Ramos (cell line): ENCODE results near the gene CYP4A11.
"Not testable (repeated sequence)": the region's sequence is repeated elsewhere in the genome, so short reads cannot be mapped to it uniquely, and the experiment has no call there.

Experiments
- in situ Hi-C: fragments of 300-500 bp; cut with MboI; formaldehyde crosslinking; loops from one replicate; pipeline ENCODE4 v1.14.3; 2022; ENCODE audit warnings: low sequenced_read_pairs; ENCODE audit not compliant: unreplicated experiment

The CYP4A11 gene, protein sequence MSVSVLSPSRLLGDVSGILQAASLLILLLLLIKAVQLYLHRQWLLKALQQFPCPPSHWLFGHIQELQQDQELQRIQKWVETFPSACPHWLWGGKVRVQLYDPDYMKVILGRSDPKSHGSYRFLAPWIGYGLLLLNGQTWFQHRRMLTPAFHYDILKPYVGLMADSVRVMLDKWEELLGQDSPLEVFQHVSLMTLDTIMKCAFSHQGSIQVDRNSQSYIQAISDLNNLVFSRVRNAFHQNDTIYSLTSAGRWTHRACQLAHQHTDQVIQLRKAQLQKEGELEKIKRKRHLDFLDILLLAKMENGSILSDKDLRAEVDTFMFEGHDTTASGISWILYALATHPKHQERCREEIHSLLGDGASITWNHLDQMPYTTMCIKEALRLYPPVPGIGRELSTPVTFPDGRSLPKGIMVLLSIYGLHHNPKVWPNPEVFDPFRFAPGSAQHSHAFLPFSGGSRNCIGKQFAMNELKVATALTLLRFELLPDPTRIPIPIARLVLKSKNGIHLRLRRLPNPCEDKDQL

DNA sequence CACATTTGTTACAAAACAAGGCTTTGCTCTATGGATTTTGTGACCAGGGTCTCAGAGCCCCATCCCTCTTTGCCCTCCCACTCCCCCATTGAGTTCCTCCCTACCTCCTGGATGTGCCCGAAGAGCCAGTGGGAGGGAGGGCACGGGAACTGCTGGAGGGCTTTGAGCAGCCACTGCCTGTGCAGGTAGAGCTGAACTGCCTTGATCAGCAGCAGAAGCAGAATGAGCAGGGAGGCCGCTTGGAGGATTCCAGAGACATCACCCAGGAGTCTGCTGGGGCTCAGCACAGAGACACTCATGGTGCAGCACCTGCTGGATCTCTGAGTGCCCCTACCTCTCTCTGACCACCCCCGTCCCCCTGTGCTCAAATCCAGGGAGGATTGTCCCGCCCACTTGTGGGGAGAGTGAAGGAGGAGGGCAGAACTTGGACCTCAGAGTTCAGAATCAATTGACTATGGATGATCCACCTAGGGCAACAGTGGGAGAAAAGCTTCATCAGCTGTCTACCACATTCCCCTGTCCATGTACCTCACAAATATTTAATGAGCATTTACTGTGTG, at the start of gene CYP4A11:
Gene CYP4A11 (minus strand): TSS at position 342 of the 560 bp plus-strand sequence. CDS start 43 bp downstream, at position 299.
- in situ Hi-C loops: no loop called here

DNA sequence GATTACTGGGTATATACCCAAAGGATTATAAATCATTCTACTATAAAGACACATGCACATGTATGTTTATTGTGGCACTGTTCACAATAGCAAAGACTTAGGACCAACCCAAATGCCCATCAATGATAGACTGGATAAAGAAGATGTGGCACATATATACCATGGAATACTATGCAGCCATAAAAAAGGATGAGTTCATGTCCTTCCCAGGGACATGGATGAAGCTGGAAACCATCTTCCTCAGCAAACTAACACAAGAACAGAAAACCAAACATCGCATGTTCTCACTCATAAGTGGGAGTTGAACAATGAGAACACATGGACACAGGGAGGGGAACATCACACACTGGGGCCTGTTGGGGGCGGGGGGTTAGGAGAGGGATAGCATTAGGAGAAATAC, 49.3 kb upstream of the CYP4A11 start:
- in situ Hi-C loops: not testable (repeated sequence)

DNA sequence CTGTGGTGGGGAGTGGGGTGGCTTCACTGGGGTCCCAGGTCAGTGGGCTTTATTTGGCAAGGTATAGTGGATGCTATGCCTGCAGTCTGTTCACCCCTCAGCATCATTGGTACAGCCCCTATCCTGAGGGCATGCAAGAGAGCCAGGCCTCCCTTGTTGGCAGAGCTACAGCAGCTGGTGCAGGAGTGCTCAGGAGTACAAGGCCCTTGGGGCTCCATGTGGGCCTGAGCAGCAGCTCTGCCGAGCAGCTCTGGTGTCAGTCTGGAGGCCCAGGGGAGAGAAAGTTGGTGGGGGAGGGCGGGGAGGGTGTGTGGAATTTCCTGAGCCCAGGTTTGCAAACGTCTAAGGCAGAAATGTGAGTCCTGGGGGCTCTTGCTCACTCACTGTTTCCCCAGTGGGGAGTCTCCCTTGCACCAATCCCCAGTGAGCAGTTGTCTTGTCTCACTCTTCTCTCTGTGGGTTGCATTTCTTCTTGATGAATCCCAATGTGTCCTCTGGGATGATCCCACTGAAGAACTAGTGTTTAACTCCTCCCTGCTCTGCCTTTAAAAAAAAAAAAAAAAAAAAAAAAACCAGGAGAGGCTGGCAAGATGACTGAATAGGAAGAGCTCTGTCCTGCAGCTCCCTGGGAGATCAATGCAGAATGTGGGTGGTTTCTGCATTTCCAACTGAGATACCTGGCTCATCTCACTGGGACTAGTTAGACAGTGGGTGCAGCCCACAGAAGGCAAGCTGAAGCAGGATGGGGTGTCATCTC, 42.7 kb upstream of the CYP4A11 start:
- in situ Hi-C loops: no loop called here

DNA sequence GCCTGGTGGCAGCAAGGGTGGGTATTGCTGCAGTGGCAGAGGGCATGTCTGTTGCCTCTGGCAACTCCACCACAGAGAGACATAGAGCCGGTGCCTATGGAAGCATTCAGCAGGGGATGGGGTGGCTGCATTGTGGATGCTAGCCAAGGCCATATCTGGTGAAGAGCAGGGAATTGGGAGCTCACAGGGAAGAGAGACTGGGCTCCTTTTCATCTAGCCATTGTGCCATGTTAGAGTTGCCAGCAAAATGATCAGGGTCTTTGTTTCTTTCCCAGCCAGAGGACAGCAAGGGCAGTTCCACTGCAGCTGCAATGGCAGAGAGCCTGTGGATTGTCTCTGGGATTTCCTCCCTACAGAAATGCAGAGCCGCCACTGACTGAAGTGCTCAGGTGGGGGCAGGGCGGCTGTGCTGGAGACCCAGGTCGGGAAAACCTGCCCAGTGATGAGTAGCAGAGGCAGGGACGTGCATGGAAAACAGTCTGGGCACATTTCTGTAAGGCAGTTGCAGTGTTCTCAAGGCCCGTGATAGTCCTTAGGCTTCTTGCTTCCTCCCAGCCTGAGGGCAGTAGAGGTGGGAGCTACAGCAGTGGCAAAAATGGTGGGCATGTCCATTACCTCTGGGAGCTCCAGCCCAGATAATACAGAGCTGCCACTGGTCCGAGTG, 42.0 kb upstream of the CYP4A11 start:
- in situ Hi-C loops: no loop called here

DNA sequence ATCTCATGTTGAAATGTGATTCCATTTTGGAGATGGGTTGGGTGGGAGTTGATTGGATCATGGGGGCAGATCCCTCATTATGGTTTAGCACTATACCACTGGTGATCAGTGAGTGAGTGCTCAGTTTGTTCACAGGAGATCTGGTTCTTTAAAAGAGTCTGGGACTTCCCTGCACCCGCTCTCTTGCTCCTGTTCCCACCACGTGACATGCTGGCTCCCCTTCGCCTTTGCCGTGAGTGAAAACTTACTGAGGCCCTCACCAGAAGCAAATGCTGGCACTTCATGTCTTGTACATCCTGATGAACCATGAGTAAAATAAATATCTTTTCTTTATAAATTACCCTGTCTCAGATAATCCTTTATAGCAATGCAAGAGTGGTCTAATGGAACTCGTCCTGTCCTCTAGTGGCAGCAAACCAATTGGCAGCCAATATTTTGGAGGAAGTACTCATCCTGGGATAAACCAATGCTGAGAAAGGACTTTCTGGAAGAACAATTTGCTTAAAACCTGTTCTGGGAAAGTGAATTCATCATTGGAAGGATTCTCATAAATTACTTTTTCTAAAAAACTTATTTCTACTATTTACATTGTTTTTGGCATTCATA, 27.8 kb upstream of the CYP4A11 start:
- in situ Hi-C loops: no loop called here

DNA sequence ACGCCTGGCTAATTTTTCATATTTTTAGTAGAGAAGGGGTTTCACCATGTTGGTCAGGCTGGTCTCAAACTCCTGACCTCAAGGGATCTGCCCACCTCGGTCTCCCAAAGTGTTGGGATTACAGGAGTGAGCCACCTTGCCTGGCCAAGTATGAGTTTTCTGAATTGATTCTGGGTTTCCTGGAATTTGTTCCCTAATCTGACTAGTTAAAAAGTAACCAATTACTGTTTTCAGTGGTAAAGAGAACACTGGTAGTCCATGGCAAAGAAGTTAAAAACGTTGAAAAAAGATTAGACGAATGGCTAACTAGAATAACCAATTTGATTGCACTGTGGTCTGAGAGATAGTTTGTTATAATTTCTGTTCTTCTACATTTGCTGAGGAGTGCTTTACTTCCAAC, 21.0 kb upstream of the CYP4A11 start:
- in situ Hi-C loops: not testable (repeated sequence)

DNA sequence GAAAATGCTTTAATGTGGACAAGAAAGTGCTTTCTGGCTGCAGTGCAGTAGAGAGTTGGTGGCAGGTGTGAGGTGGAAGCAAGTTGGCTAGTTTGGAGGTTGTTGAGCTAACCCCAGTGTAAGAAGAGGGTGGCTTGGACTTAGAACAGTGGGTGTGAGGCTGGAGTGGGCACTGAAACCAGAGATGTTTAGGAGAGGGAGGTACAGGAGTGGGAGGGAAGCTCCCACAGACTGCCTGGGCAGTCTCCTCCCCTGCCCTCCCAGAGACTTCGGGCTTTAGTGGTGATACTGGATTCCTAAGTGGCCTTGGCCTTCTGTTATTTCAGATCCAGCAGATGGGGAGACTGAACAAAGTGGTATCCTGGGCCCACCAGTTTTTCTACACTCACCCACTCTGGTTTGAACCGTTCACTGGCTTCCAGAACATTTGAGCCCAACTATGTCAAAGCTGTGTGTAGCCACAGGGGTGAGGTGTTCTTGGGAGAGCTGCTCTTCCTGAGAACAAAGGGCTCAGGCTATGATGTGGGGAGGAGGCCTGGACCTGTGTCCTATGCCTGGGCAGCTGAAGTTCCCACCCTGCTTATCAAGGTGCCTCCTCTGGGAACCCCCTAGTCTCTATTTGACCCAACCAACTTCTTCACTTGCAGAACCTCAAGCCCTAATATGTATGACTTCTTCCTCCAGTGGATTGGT, 19.9 kb upstream of the CYP4A11 start:
- in situ Hi-C loops: no loop called here

DNA sequence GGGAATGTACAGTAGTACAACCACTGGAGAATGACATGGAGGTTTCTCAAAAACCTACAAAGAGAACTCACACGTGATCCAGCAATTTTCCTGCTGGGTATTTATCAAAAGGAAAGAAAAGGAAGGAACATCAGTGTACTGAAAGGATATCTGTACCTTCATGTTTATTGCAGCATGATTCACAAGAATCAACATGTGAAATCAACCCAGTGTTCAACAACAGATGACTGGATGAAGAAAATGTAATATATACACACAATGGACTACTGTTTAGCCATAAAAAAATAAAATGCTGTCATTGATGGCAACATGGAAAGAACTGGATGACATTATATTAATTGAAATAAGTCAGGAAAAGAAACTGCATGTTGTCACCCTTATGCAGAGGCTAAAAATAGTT, 19.0 kb upstream of the CYP4A11 start:
- in situ Hi-C loops: no loop called here

DNA sequence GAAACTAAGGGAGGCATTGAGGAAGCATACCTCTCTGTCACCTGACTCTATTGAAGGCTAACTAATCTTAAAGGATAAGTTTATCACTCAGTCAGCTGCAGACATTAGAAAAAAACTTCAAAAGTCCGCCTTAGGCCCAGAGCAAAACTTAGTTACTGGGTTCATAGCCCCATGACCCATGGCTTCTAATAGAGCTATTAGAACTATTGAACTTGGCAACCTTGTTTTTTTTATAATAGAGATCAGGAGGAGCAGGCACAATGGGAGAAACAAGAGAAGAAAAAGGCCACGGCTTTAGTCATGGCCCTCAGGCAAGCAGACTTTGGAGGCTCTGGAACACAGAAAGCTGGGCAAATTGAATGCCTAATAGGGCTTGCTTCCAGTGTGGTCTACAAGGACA, 13.8 kb upstream of the CYP4A11 start:
- in situ Hi-C loops: not testable (repeated sequence)

DNA sequence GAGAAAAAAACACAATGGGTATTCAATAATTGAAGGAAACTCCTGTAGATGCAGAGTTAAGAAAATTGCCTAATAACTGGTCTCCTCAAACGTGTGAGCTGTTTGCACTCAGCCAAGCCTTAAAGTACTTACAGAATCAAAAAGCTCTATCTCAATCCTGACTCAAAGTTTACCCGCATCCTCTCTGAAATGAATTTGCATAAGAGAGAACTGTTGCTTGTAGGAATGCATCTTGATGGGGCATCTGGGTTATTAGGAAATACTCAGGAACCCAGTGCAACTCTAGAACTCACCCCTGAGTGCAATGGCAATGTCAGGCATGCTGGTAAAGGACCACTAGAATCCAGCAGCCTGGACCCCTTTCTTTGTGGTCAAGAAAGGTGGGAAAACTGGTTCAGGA, 12.6 kb upstream of the CYP4A11 start:
- in situ Hi-C loops: not testable (repeated sequence)

DNA sequence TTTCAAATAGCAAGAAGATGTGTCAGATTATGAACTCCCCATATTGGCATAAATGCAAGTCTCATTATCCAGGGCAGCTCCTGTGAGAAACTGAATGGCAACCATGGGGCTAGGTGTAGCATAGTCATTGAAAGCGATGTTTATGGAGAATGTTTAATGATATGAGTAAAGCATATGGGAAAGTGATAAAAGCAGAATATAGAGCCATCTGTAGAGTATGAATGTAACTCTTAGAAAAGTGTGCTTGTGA, 8.1 kb upstream of the CYP4A11 start:
- in situ Hi-C loops: not testable (repeated sequence)

DNA sequence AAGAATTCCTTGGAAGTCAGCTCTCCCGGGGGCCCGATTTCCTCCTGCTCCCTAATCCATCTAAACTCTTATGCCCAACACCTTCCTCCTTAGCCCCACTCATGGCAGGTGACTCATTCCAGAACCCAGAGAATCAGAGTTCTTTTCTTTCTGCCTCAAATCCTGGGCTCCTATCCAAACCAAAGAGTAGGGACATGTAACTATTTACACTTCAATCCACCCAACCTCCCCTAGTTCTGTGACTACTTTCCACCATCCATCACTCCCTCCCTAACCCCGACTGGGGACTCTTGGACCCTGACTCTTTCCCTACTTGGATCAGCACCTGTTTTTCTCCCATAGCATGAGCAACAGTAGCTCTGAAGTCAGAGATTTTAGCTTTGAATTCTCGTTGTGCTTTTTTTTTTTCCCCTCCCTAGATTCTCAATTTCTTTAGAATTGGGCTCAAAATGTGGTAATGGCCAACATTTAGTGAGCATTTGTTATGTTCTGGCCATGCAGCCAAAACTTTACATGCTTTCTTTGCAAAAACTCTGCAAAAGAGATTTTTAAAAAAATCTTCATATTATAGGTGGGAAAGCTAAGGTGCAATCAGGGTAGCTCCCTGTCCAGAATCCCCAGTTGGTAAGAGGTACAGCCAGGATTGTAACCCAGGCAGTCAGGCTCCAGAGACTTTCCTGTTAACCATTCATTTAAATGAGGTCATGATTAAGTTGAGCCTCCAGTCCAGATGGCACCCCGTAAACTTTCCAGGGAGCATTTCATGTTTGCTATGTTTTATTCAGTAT, 7.5 kb upstream of the CYP4A11 start:
- in situ Hi-C loops: no loop called here

DNA sequence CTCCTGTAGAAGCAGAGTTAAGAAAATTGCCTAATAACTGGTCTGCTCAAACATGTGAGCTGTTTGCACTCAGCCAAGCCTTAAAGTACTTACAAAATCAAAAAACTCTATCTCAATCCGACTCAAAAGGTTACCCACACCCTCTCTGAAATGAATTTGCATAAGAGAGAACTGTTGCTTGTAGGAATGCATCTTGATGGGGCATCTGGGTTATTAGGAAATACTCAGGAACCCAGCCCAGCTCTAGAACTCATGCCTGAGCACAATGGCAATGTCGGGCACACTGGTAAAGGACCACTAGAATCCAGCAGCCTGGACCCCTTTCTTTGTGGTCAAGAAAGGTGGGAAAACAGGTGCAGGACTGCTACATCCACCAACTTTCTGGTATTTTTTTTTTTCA, 6.4 kb upstream of the CYP4A11 start:
- in situ Hi-C loops: not testable (repeated sequence)

DNA sequence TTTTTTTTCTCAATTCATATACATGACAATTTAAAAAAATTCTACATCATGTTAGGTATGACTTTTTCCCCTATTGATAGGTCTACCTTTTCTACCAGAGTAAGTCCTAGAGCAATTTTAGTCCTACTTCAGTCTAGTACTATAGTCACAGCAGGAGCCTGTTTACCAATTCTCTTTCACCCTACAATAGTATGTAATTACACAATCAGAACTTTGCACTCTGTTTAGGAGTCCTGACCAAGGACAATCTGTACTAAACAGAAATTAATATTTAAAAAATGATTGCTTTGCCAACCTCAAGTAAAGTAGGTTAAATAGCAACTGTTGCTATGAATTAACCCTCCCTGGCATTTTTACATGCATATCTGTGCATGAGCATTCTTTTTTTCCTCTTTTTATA, 810 bp upstream of the CYP4A11 start:
- in situ Hi-C loops: no loop called here

DNA sequence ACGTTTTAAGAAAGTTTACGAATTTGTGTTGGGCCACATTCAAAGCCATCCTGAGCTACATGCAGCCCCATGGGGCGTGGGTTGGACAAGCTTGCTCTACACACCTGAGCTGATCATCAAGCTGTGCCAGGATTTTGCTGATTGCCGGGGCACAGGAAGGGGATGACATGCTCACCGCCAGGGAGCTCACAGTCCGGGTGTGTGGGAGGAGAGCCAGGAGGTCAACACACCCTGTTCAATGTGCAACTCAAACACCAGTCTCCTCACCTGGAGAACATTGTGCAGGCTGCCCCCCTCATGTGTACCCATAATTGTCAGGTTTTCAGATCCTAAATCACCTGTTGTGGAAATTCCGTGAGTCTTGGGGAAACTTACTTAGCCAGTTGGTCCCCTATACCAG, 969 bp downstream of the CYP4A11 start:
- in situ Hi-C loops: no loop called here

DNA sequence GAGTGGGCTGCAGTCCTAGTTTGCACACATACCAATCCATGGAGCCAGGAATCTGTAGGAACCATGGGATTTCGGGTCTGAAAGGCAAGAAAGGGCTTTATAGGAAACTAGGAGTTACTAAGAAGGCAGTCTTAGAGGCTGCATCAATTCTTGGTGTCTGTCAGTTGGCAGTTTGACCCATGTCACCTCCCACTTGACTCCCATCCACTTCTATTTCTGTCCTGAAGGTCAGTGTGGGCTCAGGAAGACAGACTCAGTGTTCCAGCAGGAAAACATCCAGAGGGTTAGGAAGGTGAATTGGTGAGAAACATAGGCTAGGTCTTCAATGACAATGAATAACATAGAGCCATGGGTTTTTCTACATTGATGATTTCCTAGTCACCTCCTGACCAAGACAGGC, 4.0 kb downstream of the CYP4A11 start:
- in situ Hi-C loops: no loop called here

DNA sequence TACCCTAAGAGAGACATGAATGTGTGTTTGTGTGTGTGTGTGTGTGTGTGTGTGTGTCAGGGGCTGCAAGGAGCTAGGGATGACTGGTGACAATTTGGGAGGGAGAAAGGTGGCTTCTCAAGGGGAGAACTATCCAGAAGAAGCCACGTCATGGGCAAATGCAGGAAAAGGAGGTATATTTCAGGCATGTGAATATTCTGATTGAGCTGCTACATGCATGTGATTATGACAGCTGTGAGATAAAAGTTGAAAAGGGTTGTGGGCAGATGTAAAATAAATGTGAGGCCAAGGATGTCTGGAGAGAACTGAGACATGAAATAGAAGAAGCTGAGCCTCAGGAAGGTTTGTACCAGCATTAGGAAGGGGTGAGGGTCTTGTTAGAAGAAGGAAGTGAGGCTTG, 4.5 kb downstream of the CYP4A11 start:
- in situ Hi-C loops: no loop called here

DNA sequence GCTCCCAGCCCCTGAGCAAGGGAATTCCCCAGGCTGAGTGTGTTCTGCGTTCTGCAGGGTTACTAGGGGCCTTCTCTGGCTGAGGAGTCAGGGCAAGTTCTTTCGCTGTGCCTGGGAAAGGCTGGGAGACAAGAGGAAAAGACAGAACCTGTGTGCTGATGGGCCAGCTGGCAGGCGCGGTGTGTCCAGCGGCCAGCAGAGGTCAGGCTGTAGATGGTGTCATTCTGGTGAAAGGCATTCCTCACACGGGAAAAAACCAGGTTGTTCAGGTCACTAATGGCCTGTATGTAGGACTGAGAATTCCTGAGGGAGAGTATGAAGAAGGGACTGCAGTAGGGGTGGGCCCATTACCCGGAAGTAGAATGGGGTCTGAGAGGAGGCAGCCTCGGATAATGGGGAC, 6.4 kb downstream of the CYP4A11 start:
- in situ Hi-C loops: not testable (repeated sequence)

DNA sequence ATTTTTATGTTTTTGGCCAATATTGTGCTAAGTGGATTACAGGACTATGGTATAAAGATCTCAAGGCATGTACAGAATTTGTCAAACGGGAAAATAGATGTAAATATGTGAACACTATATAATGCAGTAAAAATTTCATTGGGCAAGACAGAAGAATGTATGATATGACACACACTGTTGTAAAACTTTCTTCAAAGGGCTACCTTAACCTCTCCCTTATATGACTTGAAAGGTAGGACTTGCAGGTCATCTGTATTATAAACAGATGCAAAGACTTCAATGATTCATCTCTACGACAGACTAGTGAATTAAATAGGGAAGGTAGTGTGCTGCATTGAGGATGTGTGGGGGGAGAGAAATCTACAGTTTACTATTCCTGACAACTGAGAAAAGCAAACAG, 9.3 kb downstream of the CYP4A11 start:
- in situ Hi-C loops: not testable (repeated sequence)
